WTC11 (cell line): Measurements from ENCODE around the gene RAD18.

ENCODE experiments used
- CREB1 ChIP-seq: sonication (generic); formaldehyde crosslinking; IDR thresholded peaks from 2 replicates; pipeline ENCODE4 v1.8.0; 2023; ENCODE audit warnings: mild to moderate bottlenecking, missing genetic modification reagents
- ELF4 ChIP-seq: sonication (generic); formaldehyde crosslinking; IDR thresholded peaks from 2 replicates; pipeline ENCODE4 v1.8.1; 2022; ENCODE audit warnings: low read depth, mild to moderate bottlenecking, moderate library complexity, missing genetic modification reagents
- FOXP1 ChIP-seq: sonication (generic); formaldehyde crosslinking; IDR thresholded peaks from 2 replicates; pipeline ENCODE4 v1.8.0; 2022; ENCODE audit warnings: missing genetic modification reagents, mild to moderate bottlenecking, moderate library complexity, borderline replicate concordance
- GRHL2 ChIP-seq: fragments of 250-450 bp; sonication (Bioruptor Pico); IDR thresholded peaks from 2 replicates; pipeline ENCODE4 v1.8.0; 2022; ENCODE audit warnings: mild to moderate bottlenecking, moderate library complexity; ENCODE audit not compliant: insufficient replicate concordance, severe bottlenecking
- NR2C2 ChIP-seq: sonication (generic); formaldehyde crosslinking; IDR thresholded peaks from 2 replicates; pipeline ENCODE4 v1.8.0; 2022; ENCODE audit warnings: mild to moderate bottlenecking, missing genetic modification reagents
- TF ChIP-seq, protein P1 (sequence below): fragments of 200-600 bp; IDR thresholded peaks from 2 replicates; pipeline ENCODE4 v1.8.0; 2022; ENCODE audit warnings: antibody characterized with exemption
- TF ChIP-seq, protein P2 (sequence below): sonication (generic); formaldehyde crosslinking; IDR thresholded peaks from 2 replicates; pipeline ENCODE4 v1.8.0; 2023; ENCODE audit warnings: missing genetic modification reagents

DNA sequence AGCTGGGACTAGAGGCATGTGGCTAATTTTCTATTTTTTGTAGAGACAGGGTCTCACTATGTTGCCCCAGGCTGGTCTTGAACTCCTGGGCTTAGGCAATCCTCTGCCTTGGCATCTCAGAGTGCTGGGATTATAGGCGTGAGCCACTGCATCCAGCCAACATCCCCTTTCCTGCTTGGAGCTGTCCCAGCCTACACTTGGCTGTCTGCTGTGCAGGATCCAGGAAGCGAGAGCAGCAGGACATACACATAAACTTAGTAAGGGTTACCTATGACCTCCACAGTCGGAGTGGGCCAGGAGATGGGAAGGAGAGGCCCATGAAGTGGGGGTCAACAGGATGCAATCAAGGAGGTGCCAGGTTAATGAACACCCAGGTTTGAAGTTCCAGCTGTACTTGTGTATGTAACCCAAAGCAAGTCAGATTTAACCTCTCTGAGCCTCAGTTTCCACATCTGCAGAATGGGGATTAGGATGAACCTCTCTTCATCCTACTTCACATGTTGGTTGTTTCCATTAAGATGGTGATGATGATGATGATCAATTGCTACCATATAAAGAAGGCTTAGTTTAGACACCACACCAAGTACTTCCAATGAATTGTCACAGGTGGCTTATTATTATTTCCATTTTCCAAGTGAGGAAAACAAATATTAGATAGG lies 124.4 kb downstream of the RAD18 start:
- TF ChIP-seq, protein P1, sequence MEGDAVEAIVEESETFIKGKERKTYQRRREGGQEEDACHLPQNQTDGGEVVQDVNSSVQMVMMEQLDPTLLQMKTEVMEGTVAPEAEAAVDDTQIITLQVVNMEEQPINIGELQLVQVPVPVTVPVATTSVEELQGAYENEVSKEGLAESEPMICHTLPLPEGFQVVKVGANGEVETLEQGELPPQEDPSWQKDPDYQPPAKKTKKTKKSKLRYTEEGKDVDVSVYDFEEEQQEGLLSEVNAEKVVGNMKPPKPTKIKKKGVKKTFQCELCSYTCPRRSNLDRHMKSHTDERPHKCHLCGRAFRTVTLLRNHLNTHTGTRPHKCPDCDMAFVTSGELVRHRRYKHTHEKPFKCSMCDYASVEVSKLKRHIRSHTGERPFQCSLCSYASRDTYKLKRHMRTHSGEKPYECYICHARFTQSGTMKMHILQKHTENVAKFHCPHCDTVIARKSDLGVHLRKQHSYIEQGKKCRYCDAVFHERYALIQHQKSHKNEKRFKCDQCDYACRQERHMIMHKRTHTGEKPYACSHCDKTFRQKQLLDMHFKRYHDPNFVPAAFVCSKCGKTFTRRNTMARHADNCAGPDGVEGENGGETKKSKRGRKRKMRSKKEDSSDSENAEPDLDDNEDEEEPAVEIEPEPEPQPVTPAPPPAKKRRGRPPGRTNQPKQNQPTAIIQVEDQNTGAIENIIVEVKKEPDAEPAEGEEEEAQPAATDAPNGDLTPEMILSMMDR, result no peak
- TF ChIP-seq NR2C2 (CRISPR knock-in tag) (no peak), CREB1 (no peak), GRHL2 (no peak), ELF4 (CRISPR knock-in tag) (no peak), FOXP1 (no peak)
- TF ChIP-seq, protein P2, sequence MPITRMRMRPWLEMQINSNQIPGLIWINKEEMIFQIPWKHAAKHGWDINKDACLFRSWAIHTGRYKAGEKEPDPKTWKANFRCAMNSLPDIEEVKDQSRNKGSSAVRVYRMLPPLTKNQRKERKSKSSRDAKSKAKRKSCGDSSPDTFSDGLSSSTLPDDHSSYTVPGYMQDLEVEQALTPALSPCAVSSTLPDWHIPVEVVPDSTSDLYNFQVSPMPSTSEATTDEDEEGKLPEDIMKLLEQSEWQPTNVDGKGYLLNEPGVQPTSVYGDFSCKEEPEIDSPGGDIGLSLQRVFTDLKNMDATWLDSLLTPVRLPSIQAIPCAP (CRISPR knock-in tag), result no peak
